HG03460 (cell line): Measurements from ENCODE around the gene SNTB2.

ENCODE experiments used
- ATAC-seq: cut with Tn5 transposase; IDR thresholded peaks from one replicate; pipeline ENCODE4 v1.9.1; 2021; ENCODE audit not compliant: unreplicated experiment

SNTB2 gene

DNA sequence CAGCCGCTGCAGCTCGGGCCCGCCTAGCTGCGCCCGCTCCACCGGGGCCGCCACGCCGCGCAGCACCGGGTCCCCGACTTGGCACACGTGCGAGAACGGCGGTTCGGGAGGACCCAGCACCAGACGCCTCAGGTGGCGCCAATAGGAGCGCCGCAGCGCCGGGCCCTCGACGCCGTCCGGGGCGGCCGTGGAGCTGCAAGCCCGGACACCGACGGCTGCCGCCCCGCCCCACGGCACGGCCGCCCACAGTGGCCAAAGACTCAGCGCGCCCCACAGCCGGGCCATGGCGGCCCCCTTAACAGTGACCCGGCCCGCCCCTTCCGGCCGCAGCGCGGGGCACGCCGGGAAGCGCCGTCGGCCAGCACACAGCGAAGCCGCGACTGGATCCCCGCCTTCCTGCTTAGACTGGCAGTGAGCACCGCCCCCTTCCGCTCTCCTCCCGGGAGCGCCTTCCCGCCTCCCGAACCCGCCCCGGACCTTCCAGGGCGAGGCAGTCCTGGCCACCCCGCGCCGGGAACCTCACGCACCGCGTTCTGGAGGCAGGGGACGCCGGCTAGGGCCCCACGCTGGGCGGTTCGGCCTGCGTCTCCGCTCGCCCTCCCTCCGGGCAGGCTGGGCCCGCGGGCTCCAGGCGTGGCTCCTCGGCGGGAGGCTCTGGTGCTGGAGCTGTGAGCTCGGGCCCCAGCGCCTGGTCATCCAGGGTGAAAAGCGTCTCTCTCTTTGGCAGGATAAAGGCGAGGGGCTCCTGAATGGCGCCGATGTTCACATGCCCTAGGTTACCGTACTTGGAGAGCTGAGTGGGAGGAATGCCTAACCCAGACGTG lies 143.5 kb downstream of the SNTB2 start, which contains the start of gene PDF:
Gene PDF, minus strand, starts transcription at position 303 of the 824 bp plus-strand sequence. Its CDS starts 18 bp downstream, at position 285.
- ATAC-seq: peak; percentile 94

DNA sequence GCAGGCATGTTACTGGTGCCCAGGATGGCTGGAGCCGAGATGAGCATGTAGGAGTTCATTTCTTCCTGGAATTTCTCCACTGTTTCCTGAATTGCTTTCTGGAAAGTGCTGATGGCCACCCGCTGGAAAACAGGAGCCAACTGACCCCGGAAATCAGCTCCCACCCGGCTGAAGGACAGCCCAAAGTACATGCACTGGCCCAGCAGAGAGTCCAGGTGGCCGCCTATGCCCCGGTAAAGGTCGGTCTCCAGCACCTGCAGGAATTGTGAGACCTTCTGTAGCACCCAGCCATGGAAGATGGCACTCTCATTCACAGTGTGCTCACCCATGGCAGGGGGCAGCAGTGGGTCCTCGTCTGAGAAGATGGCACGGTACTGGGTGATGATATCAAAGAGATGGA lies 147.7 kb downstream of the SNTB2 start:
- ATAC-seq: no peak

DNA sequence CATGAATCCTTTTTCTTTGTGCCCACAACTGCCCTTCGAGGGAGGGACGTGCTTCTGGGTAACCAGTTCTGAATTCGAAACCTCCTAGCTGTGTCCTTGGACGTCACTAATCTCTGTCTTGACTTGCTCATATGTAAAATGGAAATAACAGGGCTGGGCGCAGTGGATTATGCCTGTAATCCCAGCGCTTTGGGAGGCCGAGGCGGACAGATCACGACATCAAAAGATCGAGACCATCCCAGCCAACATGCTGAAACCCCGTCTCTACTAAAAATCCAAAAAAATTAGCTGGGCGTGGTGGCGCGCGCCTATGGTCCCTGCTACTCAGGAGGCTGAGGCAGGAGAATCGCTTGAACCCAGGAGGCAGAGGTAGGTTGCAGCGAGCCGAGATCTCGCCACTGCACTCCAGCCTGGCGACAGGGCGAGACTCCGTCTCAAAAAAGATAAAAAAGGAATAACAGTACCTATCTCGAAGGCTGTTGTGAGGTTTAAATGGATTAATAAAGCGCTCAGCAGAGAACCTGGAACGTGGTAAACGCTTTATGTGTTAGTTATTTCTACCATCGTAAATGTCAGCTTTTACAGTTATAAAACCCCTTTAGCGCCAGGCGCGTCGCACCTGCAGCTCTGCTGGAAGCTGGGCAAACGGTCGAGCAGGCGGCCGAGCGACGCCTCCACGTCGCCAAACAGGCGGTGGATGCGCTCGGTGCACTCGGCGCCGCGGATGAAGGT lies 151.8 kb downstream of the SNTB2 start:
- ATAC-seq: no peak

DNA sequence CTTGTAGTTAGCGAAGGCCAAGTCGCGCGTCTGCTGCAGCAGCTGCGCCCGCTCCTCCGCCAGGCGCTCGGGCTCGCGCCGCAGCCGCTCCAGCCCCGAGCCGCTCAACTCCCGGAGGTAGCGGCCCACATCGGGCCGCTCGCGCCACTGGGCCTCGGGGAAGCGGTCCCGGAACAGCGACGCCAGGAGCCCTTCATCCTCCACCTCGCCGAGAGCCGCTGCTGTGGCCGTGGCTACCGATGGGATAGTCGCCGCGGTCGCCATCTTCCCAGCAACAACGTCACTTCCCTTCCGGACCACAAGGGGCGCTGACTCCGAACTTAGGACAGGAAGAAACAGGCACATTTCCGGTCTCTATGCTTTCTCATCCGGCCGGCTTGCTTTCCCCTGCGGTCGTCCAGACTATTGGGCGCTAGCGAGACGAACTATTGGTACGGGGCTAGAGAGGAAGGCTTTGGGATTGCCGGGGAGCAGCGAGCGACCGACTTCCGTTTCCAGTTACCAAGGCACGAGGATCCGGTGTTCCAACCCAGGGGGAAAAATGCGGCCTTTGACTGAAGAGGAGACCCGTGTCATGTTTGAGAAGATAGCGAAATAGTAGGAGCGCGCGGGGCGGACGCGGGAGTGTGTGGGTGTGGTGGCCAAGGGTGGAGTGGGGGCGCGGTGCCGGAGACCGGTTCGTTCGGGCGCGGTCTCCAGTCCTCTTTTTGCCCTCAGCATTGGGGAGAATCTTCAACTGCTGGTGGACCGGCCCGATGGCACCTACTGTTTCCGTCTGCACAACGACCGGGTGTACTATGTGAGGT lies 152.5 kb downstream of the SNTB2 start, which contains the start of the genes COG8 and NIP7:
Gene COG8, minus strand, starts transcription at position 276 of the 806 bp plus-strand sequence. Its CDS starts 12 bp downstream, at position 264.
Gene NIP7, plus strand, starts transcription at position 484 of the 806 bp plus-strand sequence. Its CDS starts 58 bp downstream, at position 542.
- ATAC-seq: peak; percentile 92

DNA sequence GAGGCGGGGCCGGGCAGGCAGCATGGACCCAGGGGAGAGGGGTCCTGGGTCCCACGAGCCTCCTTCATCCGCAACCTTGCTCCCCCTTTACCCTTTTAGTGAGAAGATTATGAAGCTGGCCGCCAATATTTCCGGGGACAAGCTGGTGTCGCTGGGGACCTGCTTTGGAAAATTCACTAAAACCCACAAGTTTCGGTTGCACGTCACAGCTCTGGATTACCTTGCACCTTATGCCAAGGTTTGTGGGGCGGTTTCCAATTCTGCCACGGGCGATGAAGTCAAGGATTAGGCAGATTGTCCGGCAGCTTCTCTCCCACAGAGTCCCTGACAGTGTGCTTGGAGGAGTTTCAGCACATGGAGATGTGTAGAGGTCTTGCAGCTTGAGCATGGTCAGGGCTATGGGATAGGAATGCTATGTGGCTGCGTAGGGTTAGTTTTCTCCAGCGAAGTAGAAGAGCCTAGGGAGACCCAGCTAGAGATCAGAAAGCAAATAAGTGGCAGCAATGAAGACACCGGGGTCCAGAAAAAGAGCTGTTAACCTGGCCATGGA lies 153.2 kb downstream of the SNTB2 start:
- no peak for ATAC-seq

DNA sequence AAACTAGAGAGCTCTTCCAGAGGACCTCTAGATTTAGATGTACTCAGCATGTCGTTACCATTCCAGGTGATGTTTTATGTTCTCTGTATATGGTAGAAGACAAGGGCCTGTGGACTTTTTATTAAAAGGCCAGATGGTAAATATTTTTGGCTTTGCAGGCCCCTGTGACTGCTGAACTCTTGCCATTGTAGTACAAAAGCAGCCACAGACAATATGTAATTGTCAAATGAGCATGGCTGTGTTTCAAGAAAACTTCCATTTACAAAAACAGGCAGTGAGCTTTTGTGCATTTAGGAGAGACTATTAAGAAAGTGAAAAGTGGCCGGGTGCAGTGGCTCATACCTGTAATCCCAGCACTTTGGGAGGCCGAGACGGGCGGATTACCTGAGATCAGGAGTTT lies 157.2 kb downstream of the SNTB2 start:
- no peak for ATAC-seq

DNA sequence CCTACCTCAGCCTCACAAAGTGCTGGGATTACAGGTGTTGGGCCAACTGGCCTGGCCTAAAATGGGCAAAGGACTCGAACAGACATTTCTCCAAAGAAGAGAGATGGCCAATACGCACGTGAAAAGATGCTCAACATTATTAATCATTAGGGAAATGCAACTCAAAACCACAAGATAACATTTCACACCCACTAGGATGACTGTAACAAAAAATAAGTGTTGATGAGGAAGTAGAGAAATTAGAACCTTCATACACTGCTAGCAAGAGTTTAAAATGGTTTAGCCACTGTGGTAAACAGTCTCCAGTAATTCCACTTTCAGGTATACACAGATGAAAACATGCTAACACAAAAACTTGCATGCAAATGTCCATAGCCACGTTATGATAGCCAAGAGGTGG lies 159.0 kb downstream of the SNTB2 start:
- ATAC-seq: no peak

DNA sequence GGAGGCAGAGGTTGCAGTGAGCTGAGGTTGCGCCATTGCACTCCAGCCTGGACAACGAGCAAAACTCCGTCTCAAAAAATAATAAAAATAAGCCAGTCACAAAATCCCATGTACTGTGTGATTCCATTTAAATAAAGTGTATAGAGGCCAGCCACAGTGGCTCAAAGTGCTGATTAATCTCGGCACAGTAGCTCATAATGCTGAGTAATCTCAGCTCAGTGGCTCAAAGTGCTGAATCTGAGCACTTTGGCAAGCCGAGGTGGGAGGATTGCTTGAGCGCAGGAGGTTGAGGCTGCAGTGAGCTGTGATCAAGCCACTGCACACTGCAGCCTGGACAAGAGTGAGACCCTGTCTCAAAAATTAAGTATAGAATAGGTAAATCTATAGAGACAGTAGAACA lies 159.7 kb downstream of the SNTB2 start:
- no peak for ATAC-seq

DNA sequence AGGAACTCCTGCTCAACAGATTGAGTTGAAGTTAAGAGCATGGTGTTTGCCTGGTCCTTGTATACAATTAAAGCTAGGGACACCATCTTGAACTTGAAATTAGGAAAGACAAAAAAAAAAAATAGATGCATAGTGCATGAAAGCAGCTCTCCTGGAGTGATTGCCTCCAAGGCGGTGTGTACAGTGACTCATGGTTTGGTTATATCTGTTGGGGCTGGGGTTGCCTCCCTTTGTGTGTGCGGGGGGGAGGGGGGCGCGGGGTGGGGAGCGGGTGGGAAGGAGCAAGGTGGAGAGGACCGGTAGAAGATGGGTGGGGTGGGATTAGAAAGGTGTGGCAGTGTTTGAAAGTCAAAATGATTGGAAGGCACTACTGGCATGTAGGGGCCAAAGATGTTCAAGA lies 161.3 kb downstream of the SNTB2 start:
- no peak for ATAC-seq

DNA sequence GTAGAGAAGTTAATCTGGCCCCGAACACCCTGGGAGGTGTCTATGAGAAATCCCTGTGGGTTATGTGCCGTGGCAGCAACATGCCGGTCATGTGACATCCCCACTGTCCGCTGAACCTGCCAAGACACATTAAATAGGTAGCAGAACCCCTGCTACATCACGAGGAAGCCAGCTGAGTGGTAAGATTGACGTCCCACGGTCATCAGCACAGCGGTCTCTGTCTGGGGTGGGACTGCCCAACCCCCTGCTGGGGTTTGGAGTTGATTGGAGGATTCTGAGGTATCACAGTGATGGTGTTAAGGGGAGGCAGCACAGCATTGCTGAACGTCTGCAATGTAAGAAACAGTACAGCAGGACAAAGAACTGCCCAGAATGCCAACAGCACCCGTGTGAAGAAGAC lies 162.6 kb downstream of the SNTB2 start:
- ATAC-seq: no peak

DNA sequence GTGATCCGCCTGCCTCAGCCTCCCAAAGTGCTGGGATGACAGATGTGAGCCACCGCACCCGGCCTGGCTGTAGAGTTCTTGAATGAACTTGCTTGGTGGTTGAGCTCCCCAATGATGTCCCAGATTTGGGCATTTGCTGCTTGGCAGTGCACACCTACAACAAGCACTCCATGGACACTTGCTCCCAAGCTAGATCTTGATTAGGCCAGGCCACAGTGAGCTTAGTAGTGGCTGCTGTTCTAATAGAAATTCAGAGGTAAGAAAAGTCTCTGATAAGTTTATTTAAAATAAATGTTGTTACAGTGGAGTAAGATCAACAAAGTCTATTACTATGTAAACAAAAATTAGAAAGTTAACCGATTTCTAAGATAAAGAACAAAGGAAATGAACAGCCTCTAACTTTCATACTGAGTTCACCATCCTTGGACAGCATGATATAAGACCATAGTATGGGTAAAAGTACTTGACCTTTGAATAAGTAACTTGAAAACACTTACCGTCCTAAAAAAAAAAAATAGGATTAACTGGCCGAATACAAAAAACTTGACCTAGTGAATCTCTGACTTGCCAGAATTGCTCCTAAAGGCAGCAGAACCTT lies 163.7 kb downstream of the SNTB2 start:
- no peak for ATAC-seq

DNA sequence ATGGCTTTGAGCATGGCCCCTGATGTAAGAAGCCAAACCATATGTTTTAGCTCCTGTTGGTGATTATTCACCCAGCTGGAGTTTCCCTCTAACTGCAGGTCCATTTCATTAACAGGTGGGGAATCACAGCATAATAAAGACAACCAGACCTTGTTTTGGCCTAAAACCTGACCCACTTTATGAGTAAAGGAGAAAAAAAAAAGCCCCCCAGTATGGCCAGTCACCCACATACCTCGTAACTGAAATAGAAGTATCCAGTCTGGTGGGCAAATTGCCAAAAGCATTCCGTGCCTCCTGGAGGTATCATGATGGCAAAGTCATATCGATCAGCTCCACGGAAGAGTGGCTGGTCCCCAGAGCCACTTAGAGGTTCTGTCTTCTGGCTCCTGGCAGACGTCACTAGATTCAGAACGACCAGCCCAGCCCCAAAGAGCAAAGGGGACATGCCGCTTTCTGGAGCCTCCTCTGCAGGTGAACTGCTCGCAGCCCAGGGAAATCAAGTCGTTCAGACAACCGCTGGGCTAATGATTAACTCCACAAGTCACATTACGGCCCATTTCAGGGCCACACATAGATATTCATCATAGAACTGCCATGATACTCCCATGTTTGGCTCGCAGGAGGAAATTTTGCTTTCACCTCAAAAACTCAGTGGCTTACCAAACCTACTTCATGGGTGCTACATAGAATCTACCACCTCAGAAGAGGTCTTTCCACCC lies 164.5 kb downstream of the SNTB2 start, which contains the start of gene TMED6:
Gene TMED6, minus strand, starts transcription at position 478 of the 719 bp plus-strand sequence. Its CDS starts 33 bp downstream, at position 445.
- ATAC-seq: no peak
